Coronary artery (tissue), 2 donors: ENCODE results near the gene BPIFB4.

Experiments used
- DNase-seq: peaks from one replicate; pipeline ENCODE4 v3.0.0-alpha.2; 2017; ENCODE audit warnings: low spot score
- H3K27ac ChIP-seq, 2 donors: fragments of 200-600 bp; sonication (generic); one replicate each; pipeline ENCODE4 v1.5.1; 2016 to 2019
- H3K4me3 ChIP-seq: fragments of 200-600 bp; sonication (generic); 2 replicates; pipeline ENCODE4 v1.5.1; 2016; ENCODE audit warnings: mild to moderate bottlenecking, moderate library complexity
- TF ChIP-seq, protein P1 (sequence below): fragments of 200-600 bp; sonication (generic); IDR thresholded peaks from one replicate; pipeline ENCODE4 v1.5.1; 2019; ENCODE audit warnings: antibody characterized with exemption

Gene BPIFB4

DNA sequence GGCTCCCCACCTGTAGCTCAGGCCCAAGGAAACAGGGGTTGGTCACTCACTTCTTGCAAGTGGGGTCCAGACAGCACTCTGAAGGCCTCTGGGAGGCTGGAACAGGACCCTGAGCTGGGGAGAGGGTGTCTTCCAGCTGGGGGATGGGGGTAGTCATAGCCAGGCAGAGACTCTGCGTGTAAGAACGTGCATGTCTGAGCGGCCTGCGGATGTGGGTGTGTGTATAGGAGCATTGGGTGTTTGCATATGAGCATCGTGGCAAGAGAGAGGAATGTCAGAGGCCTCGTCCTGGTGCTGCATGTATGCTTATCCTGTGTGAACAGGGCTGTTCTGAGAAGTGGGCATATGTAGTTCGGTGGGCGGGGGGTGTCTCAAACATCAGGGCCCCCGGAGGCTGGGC lies 13.7 kb upstream of the BPIFB4 start:
- Histone ChIP-seq H3K4me3 (no peak overlapping the region), H3K27ac (no peak overlapping the region)
- TF ChIP-seq, protein P1, sequence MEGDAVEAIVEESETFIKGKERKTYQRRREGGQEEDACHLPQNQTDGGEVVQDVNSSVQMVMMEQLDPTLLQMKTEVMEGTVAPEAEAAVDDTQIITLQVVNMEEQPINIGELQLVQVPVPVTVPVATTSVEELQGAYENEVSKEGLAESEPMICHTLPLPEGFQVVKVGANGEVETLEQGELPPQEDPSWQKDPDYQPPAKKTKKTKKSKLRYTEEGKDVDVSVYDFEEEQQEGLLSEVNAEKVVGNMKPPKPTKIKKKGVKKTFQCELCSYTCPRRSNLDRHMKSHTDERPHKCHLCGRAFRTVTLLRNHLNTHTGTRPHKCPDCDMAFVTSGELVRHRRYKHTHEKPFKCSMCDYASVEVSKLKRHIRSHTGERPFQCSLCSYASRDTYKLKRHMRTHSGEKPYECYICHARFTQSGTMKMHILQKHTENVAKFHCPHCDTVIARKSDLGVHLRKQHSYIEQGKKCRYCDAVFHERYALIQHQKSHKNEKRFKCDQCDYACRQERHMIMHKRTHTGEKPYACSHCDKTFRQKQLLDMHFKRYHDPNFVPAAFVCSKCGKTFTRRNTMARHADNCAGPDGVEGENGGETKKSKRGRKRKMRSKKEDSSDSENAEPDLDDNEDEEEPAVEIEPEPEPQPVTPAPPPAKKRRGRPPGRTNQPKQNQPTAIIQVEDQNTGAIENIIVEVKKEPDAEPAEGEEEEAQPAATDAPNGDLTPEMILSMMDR, result no peak
- no peak for DNase-seq

DNA sequence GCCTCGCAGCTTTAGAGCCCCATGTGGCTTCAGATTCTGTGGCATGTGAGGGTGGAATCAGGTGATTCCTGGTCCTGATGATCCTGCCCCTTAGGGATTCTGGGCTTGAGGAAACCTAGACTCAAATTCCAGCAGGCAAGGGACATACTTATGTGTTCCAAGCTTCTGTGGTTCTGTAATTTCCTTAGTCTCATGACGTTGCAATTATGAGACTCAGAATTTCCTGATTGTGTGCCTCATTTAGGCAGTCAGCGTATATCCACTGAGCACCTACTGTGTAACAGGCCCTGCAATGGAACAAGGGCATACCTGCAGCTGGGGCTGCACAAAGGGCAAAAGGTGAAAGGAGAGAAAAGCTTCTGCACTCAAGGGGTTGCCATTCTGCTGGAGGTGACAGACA lies 11.6 kb upstream of the BPIFB4 start:
- Histone ChIP-seq H3K4me3 (no peak overlapping the region), H3K27ac (no peak overlapping the region)
- no peak for DNase-seq
- TF ChIP-seq, protein P1, result no peak

GRCh38 chr20:33068251-33068939 lies 11.0 kb upstream of the BPIFB4 start:
- no peak for DNase-seq
- TF ChIP-seq, protein P1, result no peak
- no peak overlapping the region for H3K4me3 ChIP-seq
- no peak overlapping the region for H3K27ac ChIP-seq

DNA sequence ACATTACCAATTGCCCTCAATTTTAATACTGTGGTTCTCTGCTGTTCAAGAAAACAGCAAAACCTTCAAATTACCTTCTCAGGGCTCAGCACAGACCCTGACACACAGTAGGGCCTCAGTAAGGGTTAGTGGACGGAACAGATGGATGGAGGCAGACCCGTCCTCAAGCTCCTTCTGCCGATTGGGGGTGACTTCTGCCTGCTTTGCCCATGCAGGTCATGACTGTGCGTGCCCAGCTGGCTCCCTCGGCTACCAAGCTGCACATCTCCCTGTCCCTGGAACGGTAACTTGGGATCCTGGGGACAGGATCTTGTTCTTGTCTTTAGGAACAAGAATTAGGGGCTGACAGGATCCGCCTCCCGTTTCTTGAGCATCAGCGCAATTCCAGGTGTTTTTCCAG lies 9.8 kb upstream of the BPIFB4 start:
- no peak overlapping the region for H3K27ac ChIP-seq
- no peak for DNase-seq
- TF ChIP-seq, protein P1, result no peak
- no peak overlapping the region for H3K4me3 ChIP-seq

GRCh38 chr20:33070111-33071053 lies 9.1 kb upstream of the BPIFB4 start:
- no peak for DNase-seq
- Histone ChIP-seq H3K4me3 (no peak overlapping the region), H3K27ac (no peak overlapping the region)
- TF ChIP-seq, protein P1, result no peak

GRCh38 chr20:33071198-33071597 lies 8.2 kb upstream of the BPIFB4 start:
- no peak overlapping the region for H3K27ac ChIP-seq
- TF ChIP-seq, protein P1, result no peak
- no peak for DNase-seq
- H3K4me3 ChIP-seq, result no peak overlapping the region

- Histone ChIP-seq H3K27ac (no peak overlapping the region), H3K4me3 (no peak overlapping the region)
- no peak for DNase-seq
- TF ChIP-seq, protein P1, result no peak
Measured at GRCh38 chr20:33072362-33072761, 7.1 kb upstream of the BPIFB4 start.
